MM.1S (cell line): ENCODE results near the gene DNAAF5.

Source experiments
- CTCF ChIP-seq: fragments of 300-600 bp; sonication (generic); IDR thresholded peaks from 2 replicates; pipeline ENCODE4 v1.5.1; 2016; ENCODE audit warnings: antibody characterized with exemption, low read length, mixed read lengths
- EZH2 ChIP-seq: fragments of 300-600 bp; sonication (generic); optimal IDR thresholded peaks from 2 replicates; pipeline ENCODE3; 2017; ENCODE audit warnings: low read depth, mild to moderate bottlenecking, antibody characterized with exemption, low read length, mixed read lengths
- EZH2phosphoT487 ChIP-seq: fragments of 300-600 bp; sonication (generic); IDR thresholded peaks from 2 replicates; pipeline ENCODE4 v1.6.1; 2018; ENCODE audit warnings: antibody characterized with exemption, low read length

DNA sequence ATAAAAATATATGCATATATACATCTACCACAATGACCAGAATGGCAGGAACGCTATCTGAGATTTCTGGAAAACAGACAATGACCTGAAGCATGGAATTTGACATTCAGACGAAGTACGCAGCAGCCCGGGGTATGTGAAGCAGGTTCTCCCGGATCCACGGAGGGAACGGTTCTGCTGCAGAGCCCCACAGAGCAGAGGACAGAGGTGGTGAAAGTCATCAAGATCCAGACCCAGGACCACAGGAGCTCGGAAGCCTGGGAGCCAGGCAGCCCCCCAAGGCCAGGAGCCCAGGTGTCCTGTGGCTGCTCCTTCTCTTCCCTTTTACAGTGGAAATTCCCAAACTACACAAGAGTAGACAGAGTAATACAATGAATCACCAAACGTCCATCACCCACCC is 42.1 kb upstream of the DNAAF5 start:
- TF ChIP-seq CTCF (no peak), EZH2phosphoT487 (no peak), EZH2 (no peak)
